ENCODE results near the gene ORAI1.
A peak's percentile ranks its signal among the peaks of the same experiment; 100 is the strongest.

The ORAI1 gene

DNA sequence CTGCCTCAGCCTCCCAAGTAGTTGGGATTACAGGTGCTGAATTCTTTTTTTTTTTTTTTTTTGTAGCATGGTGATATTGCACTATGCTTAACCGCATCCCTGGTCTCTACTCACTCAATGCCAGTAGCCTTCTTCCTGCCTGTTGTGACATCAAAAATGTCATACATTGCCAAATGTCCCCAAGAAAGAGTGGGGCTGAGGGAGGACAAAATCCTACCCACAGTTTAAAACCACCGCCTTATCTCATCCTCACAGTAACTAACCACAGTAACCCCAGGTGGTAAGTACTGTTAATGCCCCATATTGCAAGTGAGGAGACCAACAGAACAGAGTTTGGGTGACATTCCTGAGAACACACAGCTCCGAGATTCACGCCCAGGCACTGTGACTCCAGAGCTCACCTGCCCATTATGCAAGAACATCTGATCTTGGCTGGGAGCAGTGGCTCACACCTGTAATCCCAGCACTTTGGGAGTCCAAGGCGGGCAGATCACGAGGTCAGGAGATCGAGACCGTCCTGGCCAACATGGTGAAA is 23.6 kb downstream of the ORAI1 start:
- H3K27ac ChIP-seq, result no peak overlapping the region
- H3K36me3 ChIP-seq, result no peaks in the 10 kb centered on the region
- no peaks in the 10 kb centered on the region for H3K27me3 ChIP-seq (ENCODE audit: insufficient read depth, low read depth, severe bottlenecking)
- DNase-seq, result no peak
- TF ChIP-seq, protein P1, sequence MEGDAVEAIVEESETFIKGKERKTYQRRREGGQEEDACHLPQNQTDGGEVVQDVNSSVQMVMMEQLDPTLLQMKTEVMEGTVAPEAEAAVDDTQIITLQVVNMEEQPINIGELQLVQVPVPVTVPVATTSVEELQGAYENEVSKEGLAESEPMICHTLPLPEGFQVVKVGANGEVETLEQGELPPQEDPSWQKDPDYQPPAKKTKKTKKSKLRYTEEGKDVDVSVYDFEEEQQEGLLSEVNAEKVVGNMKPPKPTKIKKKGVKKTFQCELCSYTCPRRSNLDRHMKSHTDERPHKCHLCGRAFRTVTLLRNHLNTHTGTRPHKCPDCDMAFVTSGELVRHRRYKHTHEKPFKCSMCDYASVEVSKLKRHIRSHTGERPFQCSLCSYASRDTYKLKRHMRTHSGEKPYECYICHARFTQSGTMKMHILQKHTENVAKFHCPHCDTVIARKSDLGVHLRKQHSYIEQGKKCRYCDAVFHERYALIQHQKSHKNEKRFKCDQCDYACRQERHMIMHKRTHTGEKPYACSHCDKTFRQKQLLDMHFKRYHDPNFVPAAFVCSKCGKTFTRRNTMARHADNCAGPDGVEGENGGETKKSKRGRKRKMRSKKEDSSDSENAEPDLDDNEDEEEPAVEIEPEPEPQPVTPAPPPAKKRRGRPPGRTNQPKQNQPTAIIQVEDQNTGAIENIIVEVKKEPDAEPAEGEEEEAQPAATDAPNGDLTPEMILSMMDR (IDR thresholded peaks at IDR 0.05; ENCODE audit: low read depth, low read length), result no peak
- H3K4me3 ChIP-seq (ENCODE audit: low read depth, low read length), result no peak overlapping the region
- no peaks in the 10 kb centered on the region for H3K9me3 ChIP-seq (ENCODE audit: severe bottlenecking)

DNA sequence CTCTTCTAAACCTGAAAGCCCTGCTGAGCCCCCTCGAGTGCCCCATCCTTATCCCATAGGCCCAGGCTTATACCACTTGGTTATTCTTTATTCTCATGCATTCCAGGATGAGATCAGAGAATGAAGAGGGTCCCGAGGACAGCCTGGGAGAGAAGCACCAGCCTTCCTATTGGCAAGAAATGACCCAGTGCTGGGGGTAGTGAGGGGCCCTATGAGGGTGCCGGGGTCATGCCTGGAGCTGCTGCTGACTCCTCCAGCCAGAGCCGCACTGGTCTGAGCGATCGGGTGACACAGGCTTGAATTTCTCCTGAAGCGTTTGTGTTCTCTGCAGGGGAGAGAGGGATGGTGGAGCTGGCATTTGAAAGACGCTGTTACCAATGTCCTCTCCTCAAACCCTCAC is 25.0 kb downstream of the ORAI1 start:
- Histone ChIP-seq H3K27ac (peak overlapping the region; percentile 84), H3K4me3 (ENCODE audit: low read depth, low read length) (no peak overlapping the region), H3K27me3 (ENCODE audit: insufficient read depth, low read depth, severe bottlenecking) (no peaks in the 10 kb centered on the region), H3K36me3 (no peaks in the 10 kb centered on the region), H3K9me3 (ENCODE audit: severe bottlenecking) (no peaks in the 10 kb centered on the region)
- TF ChIP-seq, protein P1 (IDR thresholded peaks at IDR 0.05; ENCODE audit: low read depth, low read length), result no peak
- DNase-seq, result no peak

DNA sequence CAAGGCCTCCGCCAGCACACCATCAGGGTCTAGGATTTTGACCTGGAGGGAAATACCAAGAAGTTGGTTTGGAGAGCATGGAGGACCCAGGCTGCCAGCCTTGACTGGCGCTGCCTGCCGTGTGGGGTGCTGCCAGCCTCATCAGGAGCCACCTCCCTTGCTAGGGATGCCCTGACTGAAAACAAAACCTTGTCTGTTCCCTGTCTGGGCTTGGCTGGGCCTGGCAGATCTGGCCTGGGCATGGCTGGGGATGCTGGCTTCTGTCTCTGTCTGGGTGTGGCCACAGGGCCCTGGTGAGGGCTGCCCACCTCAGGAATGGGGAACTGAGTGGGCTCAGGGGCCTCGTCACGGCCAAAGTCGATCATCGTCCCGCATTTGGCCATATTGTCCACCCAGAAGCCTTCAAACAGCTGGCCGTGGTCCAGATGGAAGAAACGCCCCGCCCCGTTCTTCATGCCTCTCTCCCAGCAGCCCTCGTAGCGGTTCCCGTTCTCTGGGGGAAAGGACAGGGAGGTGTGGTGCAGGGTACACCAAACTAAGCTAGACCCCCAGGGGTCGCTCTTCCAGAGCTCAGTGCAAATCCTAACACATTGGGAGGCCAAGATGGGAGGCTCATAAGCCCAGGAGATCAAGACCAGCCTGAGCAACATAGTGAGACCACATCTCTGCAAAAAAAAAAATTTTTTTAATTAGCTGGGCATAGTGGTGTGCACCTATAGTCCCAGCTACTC is 26.6 kb downstream of the ORAI1 start:
- DNase-seq, result no peak
- no peak overlapping the region for H3K4me3 ChIP-seq (ENCODE audit: low read depth, low read length)
- no peaks in the 10 kb centered on the region for H3K27me3 ChIP-seq (ENCODE audit: insufficient read depth, low read depth, severe bottlenecking)
- no peaks in the 10 kb centered on the region for H3K9me3 ChIP-seq (ENCODE audit: severe bottlenecking)
- no peaks in the 10 kb centered on the region for H3K36me3 ChIP-seq
- TF ChIP-seq, protein P1 (IDR thresholded peaks at IDR 0.05; ENCODE audit: low read depth, low read length), result no peak
- H3K27ac ChIP-seq, result peak overlapping the region; percentile 84

DNA sequence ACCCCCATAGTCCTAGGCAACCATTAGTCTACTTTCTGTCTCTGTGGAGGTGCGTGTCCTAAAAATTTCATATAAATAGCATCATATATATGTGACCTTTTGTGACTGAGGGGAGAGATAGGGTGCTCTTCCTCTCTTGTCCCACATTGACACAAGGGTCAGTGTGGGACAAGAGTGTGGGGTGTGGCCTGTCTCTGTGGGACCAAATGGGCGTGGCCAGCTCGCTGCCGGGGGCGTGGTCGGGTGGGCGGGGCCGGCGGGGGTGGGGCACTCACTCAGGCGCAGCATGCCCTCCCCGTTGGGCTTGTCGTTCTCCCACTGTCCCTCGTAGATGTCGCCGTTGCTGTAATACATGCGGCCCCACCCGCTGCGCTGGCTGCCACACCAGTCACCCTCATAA is 27.7 kb downstream of the ORAI1 start:
- H3K27ac ChIP-seq, result no peak overlapping the region
- no peaks in the 10 kb centered on the region for H3K9me3 ChIP-seq (ENCODE audit: severe bottlenecking)
- H3K36me3 ChIP-seq, result no peaks in the 10 kb centered on the region
- H3K27me3 ChIP-seq (ENCODE audit: insufficient read depth, low read depth, severe bottlenecking), result no peaks in the 10 kb centered on the region
- H3K4me3 ChIP-seq (ENCODE audit: low read depth, low read length), result no peak overlapping the region
- TF ChIP-seq, protein P1 (IDR thresholded peaks at IDR 0.05; ENCODE audit: low read depth, low read length), result no peak
- DNase-seq, result no peak

DNA sequence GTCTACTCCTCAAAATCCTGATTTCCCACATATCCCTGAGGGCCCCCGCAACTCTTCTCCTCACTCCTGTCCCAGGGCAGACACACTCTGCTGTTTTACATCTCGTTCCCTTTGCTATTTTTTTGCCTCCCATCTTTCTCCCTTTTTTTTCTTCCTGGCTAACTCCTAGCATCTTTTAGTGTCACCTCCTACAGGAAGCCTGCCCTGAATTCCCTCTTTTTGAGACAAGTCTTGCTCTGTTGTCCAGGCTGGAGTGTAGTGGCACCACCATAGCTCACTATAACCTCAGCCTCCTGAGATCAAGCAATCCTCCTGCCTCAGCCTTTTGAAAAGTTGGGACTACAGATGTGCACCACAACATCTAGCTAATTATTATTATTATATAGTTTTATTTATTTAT is 29.8 kb downstream of the ORAI1 start:
- Histone ChIP-seq H3K9me3 (ENCODE audit: severe bottlenecking) (no peaks in the 10 kb centered on the region), H3K27ac (peak overlapping the region; percentile 67), H3K36me3 (no peaks in the 10 kb centered on the region), H3K27me3 (ENCODE audit: insufficient read depth, low read depth, severe bottlenecking) (no peaks in the 10 kb centered on the region), H3K4me3 (ENCODE audit: low read depth, low read length) (no peak overlapping the region)
- TF ChIP-seq, protein P1 (IDR thresholded peaks at IDR 0.05; ENCODE audit: low read depth, low read length), result no peak
- DNase-seq, result no peak

Measured in WERI-Rb-1 (cell line).